HepG2 (cell line): Measurements from ENCODE around the gene HSD3B7.

ENCODE experiments used
- CENPBD1 ChIP-seq: sonication (generic); formaldehyde crosslinking; IDR thresholded peaks from 2 replicates; pipeline ENCODE4 v1.8.0; 2022; ENCODE audit warnings: missing genetic modification reagents, low read depth, mild to moderate bottlenecking, borderline replicate concordance
- ETS1 ChIP-seq: sonication (generic); formaldehyde crosslinking; IDR thresholded peaks from 2 replicates; pipeline ENCODE4 v1.4.0; 2020; ENCODE audit warnings: missing genetic modification reagents
- NFE2L1 ChIP-seq: sonication (generic); formaldehyde crosslinking; IDR thresholded peaks from 2 replicates; pipeline ENCODE4 v1.4.0; 2020; ENCODE audit warnings: missing genetic modification reagents, mild to moderate bottlenecking, borderline replicate concordance
- POLR2AphosphoS2 ChIP-seq: IDR thresholded peaks from 2 replicates; pipeline ENCODE4 v1.6.1; 2011; ENCODE audit warnings: low read depth, low read length, improper control_type of control experiment
- POLR2AphosphoS5 ChIP-seq: IDR thresholded peaks from 2 replicates; pipeline ENCODE4 v1.6.1; 2012; ENCODE audit warnings: low read depth, low read length
- RFX5 ChIP-seq: IDR thresholded peaks from 2 replicates; pipeline ENCODE4 v1.6.1; 2011; ENCODE audit warnings: low read depth, low read length, improper control_type of control experiment
- ZNF260 ChIP-seq: sonication (generic); formaldehyde crosslinking; IDR thresholded peaks from 2 replicates; pipeline ENCODE4 v1.4.0; 2020; ENCODE audit warnings: missing genetic modification reagents, low read depth, mild to moderate bottlenecking, borderline replicate concordance
- ZNF274 ChIP-seq: sonication (generic); formaldehyde crosslinking; IDR thresholded peaks from 2 replicates; pipeline ENCODE4 v1.5.1; 2020; ENCODE audit warnings: mild to moderate bottlenecking, missing genetic modification reagents
- ZNF607 ChIP-seq: sonication (generic); formaldehyde crosslinking; IDR thresholded peaks from 2 replicates; pipeline ENCODE4 v1.5.1; 2020; ENCODE audit warnings: missing genetic modification reagents, mild to moderate bottlenecking, borderline replicate concordance
- TF ChIP-seq, protein P1 (sequence below): sonication (generic); formaldehyde crosslinking; IDR thresholded peaks from 2 replicates; pipeline ENCODE4 v1.5.0; 2020; ENCODE audit warnings: mild to moderate bottlenecking, missing genetic modification reagents, moderate library complexity
- TF ChIP-seq, protein P2 (sequence below): sonication (generic); formaldehyde crosslinking; IDR thresholded peaks from one replicate; pipeline ENCODE4 v1.5.1; 2020; ENCODE audit warnings: mild to moderate bottlenecking, missing genetic modification reagents; ENCODE audit errors: not compliant biosample characterization

GRCh38 chr16:31023627-31024226 lies 38.7 kb downstream of the HSD3B7 start:
- TF ChIP-seq, protein P1, sequence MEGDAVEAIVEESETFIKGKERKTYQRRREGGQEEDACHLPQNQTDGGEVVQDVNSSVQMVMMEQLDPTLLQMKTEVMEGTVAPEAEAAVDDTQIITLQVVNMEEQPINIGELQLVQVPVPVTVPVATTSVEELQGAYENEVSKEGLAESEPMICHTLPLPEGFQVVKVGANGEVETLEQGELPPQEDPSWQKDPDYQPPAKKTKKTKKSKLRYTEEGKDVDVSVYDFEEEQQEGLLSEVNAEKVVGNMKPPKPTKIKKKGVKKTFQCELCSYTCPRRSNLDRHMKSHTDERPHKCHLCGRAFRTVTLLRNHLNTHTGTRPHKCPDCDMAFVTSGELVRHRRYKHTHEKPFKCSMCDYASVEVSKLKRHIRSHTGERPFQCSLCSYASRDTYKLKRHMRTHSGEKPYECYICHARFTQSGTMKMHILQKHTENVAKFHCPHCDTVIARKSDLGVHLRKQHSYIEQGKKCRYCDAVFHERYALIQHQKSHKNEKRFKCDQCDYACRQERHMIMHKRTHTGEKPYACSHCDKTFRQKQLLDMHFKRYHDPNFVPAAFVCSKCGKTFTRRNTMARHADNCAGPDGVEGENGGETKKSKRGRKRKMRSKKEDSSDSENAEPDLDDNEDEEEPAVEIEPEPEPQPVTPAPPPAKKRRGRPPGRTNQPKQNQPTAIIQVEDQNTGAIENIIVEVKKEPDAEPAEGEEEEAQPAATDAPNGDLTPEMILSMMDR (CRISPR knock-in tag): no peak
- TF ChIP-seq ZNF274 (CRISPR knock-in tag) (no peak), NFE2L1 (CRISPR knock-in tag) (no peak), ETS1 (no peak), POLR2AphosphoS2 (no peak), ZNF260 (no peak), ZNF607 (CRISPR knock-in tag) (no peak), RFX5 (no peak), POLR2AphosphoS5 (no peak), CENPBD1 (no peak)
- TF ChIP-seq, protein P2, sequence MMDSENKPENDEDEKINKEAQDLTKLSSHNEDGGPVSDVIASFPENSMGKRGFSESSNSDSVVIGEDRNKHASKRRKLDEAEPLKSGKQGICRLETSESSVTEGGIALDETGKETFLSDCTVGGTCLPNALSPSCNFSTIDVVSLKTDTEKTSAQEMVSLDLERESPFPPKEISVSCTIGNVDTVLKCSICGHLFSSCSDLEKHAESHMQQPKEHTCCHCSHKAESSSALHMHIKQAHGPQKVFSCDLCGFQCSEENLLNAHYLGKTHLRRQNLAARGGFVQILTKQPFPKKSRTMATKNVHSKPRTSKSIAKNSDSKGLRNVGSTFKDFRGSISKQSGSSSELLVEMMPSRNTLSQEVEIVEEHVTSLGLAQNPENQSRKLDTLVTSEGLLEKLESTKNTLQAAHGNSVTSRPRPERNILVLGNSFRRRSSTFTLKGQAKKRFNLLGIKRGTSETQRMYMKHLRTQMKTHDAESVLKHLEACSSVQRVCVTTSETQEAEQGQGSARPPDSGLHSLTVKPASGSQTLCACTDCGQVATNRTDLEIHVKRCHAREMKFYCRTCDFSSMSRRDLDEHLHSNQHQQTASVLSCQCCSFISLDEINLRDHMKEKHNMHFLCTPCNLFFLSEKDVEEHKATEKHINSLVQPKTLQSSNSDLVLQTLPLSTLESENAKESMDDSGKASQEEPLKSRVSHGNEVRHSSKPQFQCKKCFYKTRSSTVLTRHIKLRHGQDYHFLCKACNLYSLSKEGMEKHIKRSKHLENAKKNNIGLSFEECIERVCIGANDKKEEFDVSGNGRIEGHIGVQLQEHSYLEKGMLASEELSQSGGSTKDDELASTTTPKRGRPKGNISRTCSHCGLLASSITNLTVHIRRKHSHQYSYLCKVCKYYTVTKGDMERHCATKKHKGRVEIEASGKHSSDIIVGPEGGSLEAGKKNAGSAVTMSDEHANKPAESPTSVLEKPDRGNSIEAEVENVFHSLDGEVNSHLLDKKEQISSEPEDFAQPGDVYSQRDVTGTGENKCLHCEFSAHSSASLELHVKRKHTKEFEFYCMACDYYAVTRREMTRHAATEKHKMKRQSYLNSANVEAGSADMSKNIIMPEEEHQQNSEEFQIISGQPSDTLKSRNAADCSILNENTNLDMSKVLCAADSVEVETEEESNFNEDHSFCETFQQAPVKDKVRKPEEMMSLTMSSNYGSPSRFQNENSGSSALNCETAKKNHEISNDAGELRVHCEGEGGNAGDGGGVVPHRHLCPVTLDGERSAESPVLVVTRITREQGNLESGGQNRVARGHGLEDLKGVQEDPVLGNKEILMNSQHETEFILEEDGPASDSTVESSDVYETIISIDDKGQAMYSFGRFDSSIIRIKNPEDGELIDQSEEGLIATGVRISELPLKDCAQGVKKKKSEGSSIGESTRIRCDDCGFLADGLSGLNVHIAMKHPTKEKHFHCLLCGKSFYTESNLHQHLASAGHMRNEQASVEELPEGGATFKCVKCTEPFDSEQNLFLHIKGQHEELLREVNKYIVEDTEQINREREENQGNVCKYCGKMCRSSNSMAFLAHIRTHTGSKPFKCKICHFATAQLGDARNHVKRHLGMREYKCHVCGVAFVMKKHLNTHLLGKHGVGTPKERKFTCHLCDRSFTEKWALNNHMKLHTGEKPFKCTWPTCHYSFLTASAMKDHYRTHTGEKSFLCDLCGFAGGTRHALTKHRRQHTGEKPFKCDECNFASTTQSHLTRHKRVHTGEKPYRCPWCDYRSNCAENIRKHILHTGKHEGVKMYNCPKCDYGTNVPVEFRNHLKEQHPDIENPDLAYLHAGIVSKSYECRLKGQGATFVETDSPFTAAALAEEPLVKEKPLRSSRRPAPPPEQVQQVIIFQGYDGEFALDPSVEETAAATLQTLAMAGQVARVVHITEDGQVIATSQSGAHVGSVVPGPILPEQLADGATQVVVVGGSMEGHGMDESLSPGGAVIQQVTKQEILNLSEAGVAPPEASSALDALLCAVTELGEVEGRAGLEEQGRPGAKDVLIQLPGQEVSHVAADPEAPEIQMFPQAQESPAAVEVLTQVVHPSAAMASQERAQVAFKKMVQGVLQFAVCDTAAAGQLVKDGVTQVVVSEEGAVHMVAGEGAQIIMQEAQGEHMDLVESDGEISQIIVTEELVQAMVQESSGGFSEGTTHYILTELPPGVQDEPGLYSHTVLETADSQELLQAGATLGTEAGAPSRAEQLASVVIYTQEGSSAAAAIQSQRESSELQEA: no peak
